ENCODE results near the gene TMEM143. TPM values are rescaled to one million over a fixed set of nuclear protein-coding genes. Genes with fewer than 3 reads are reported as not detected.

TMEM143 gene
- total RNA-seq, 1 experiment from 2014 or later = 15.2 TPM

- Histone ChIP-seq H3K23me2 (ENCODE audit: insufficient read length, low read depth, low read length, poor library complexity, severe bottlenecking) (no peaks in the 10 kb centered on the region), H4K91ac (ENCODE audit: insufficient read length, low read depth, low read length) (no peak overlapping the region), H3K27ac (ENCODE audit: insufficient read length, low read depth, low read length) (no peak overlapping the region), H3K23ac (ENCODE audit: insufficient read length, low read depth, low read length) (no peak overlapping the region), H3K4me2 (ENCODE audit: insufficient read depth, insufficient read length, low read length) (no peak overlapping the region), H2AFZ (ENCODE audit: low read length) (no peak overlapping the region), H2BK120ac (ENCODE audit: low read depth, low read length, poor library complexity, severe bottlenecking) (no peak overlapping the region), H2BK12ac (ENCODE audit: insufficient read length, low read depth, low read length) (no peak overlapping the region), H3K27me3 (ENCODE audit: insufficient read depth, low read length) (no peaks in the 10 kb centered on the region), H3K79me1 (ENCODE audit: insufficient read depth, low read depth, low read length, poor library complexity, severe bottlenecking) (no peaks in the 10 kb centered on the region), H2BK15ac (ENCODE audit: low read depth, low read length) (no peak overlapping the region), H2BK20ac (ENCODE audit: low read depth, low read length, poor library complexity, severe bottlenecking) (no peak overlapping the region), H2BK5ac (ENCODE audit: insufficient read length, low read length) (no peak overlapping the region), H3T11ph (ENCODE audit: low read length) (no peak overlapping the region), H3K79me2 (ENCODE audit: insufficient read depth, low read length) (no peaks in the 10 kb centered on the region), H4K20me1 (ENCODE audit: control insufficient read depth, insufficient read depth, insufficient read length) (no peaks in the 10 kb centered on the region), H3K9ac (ENCODE audit: extremely low read depth, insufficient read length, low read length) (no peak overlapping the region), H3K4ac (ENCODE audit: low read depth, low read length) (no peak overlapping the region), H3K56ac (ENCODE audit: insufficient read length, low read depth, low read length) (no peak overlapping the region), H3K18ac (ENCODE audit: insufficient read length, low read depth, low read length) (no peak overlapping the region), H4K8ac (replicated peaks; ENCODE audit: insufficient read length, low read depth, low read length) (no peak overlapping the region), H3K9me3 (ENCODE audit: control insufficient read depth, low read depth, low read length) (no peaks in the 10 kb centered on the region), H3K14ac (ENCODE audit: insufficient read depth, low read length) (no peak overlapping the region), H3K4me1 (ENCODE audit: insufficient read depth, low read length) (no peaks in the 10 kb centered on the region), H2AK5ac (ENCODE audit: insufficient read length, low read length) (no peak overlapping the region), H4K5ac (ENCODE audit: insufficient read length, low read depth, low read length) (no peak overlapping the region)
- peaks cover 0 to 4% (median 0%) of the 10 kb centered on the region in 3 experiments; a peak in 2 of 7 replicates for H3K36me3 Mint-ChIP-seq (ENCODE audit: insufficient read depth in 1 of 3, low read depth in 3 of 3)
- TF ChIP-seq, protein P1, sequence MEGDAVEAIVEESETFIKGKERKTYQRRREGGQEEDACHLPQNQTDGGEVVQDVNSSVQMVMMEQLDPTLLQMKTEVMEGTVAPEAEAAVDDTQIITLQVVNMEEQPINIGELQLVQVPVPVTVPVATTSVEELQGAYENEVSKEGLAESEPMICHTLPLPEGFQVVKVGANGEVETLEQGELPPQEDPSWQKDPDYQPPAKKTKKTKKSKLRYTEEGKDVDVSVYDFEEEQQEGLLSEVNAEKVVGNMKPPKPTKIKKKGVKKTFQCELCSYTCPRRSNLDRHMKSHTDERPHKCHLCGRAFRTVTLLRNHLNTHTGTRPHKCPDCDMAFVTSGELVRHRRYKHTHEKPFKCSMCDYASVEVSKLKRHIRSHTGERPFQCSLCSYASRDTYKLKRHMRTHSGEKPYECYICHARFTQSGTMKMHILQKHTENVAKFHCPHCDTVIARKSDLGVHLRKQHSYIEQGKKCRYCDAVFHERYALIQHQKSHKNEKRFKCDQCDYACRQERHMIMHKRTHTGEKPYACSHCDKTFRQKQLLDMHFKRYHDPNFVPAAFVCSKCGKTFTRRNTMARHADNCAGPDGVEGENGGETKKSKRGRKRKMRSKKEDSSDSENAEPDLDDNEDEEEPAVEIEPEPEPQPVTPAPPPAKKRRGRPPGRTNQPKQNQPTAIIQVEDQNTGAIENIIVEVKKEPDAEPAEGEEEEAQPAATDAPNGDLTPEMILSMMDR (conservative IDR thresholded peaks at IDR 0.05) = no peak
- WGBS (ENCODE audit: extremely low coverage, insufficient read length, low lambda C conversion rate) = no CpG with 5 or more reads among the region's 6 CpGs
- H3K4me3 Mint-ChIP-seq = no peak overlapping the region
- no peaks in the 10 kb centered on the region for H3K9me3 Mint-ChIP-seq
- no peak overlapping the region; a peak in 1 of 7 replicates for H3K27ac Mint-ChIP-seq
- H3K4me1 Mint-ChIP-seq = 0 out of 4 replicates have a peak, but pooled peaks cover 0 to 3% of the 10 kb centered on the region in 2 experiments
- no peak for DNase-seq
- no peaks in the 10 kb centered on the region; the same call in 1 of the 2 replicates for H3K27me3 Mint-ChIP-seq (ENCODE audit: low read depth)
Observed at GRCh38 chr19:48344892-48345291, 18.8 kb downstream of the TMEM143 start.
